Activated CD4-positive, alpha-beta T cell treated with anti-CD3 and anti-CD28 coated beads for 24 hours (primary cell): ENCODE results near the gene LCA5.
"Not testable (repeated sequence)": the region's sequence is repeated elsewhere in the genome, so short reads cannot be mapped to it uniquely, and the experiment has no call there.

Source experiments
- DNase-seq, 2 donors: peaks; one replicate each; pipeline ENCODE4 v3.0.0-alpha.2; 2020; ENCODE audit warnings: low read depth in 2 of 2

Gene LCA5

GRCh38 chr6:79467716-79468115 is 69.5 kb downstream of the LCA5 start:
- no peak for DNase-seq

GRCh38 chr6:79466207-79466834 is 70.9 kb downstream of the LCA5 start:
- no peak for DNase-seq

- no peak for DNase-seq
Observed at GRCh38 chr6:79465381-79465780, 71.8 kb downstream of the LCA5 start.

GRCh38 chr6:79463621-79464050 is 73.6 kb downstream of the LCA5 start:
- DNase-seq: no peak

- no peak for DNase-seq
Observed at GRCh38 chr6:79461205-79461604, 76.0 kb downstream of the LCA5 start.

GRCh38 chr6:79455446-79455845 is 81.8 kb downstream of the LCA5 start:
- DNase-seq: no peak

- no peak for DNase-seq
Observed at GRCh38 chr6:79453558-79454042, 83.6 kb downstream of the LCA5 start.

- no peak for DNase-seq
Observed at GRCh38 chr6:79450984-79451383, 86.2 kb downstream of the LCA5 start.

- DNase-seq: no peak
Observed at GRCh38 chr6:79446006-79446405, 91.2 kb downstream of the LCA5 start.

GRCh38 chr6:79443876-79444275 is 93.4 kb downstream of the LCA5 start:
- not testable (repeated sequence) for DNase-seq

- DNase-seq: no peak
Observed at GRCh38 chr6:79441192-79441591, 96.0 kb downstream of the LCA5 start.

GRCh38 chr6:79440598-79440997 is 96.6 kb downstream of the LCA5 start:
- DNase-seq: no peak

- DNase-seq: no peak
Observed at GRCh38 chr6:79438030-79438429, 99.2 kb downstream of the LCA5 start.

GRCh38 chr6:79436241-79436640 is 101.0 kb downstream of the LCA5 start:
- DNase-seq: no peak

GRCh38 chr6:79435746-79436145 is 101.5 kb downstream of the LCA5 start:
- no peak for DNase-seq
